Subcutaneous adipose tissue (tissue), 4 donors: ENCODE results near the gene TPO. TPM values are rescaled to one million over a fixed set of nuclear protein-coding genes. Genes with fewer than 3 reads are reported as not detected.

Experiments used
- CTCF ChIP-seq: fragments of 450-650 bp; IDR thresholded peaks from one replicate; pipeline ENCODE4 v1.5.1; 2016; ENCODE audit warnings: low read depth, mild to moderate bottlenecking, control low read depth, antibody characterized with exemption, moderate library complexity
- total RNA-seq, 4 donors: library from RNA; depleted of rRNA; stranded (reverse); fragments of >200 nt; gene quantifications; one replicate each; pipeline ENCODE4 v1.1.0, GENCODE V29; 2016

The TPO gene
- total RNA-seq, 4 donors from 2014 or later = 5.9 to 22.2 (median 15.4) TPM

DNA sequence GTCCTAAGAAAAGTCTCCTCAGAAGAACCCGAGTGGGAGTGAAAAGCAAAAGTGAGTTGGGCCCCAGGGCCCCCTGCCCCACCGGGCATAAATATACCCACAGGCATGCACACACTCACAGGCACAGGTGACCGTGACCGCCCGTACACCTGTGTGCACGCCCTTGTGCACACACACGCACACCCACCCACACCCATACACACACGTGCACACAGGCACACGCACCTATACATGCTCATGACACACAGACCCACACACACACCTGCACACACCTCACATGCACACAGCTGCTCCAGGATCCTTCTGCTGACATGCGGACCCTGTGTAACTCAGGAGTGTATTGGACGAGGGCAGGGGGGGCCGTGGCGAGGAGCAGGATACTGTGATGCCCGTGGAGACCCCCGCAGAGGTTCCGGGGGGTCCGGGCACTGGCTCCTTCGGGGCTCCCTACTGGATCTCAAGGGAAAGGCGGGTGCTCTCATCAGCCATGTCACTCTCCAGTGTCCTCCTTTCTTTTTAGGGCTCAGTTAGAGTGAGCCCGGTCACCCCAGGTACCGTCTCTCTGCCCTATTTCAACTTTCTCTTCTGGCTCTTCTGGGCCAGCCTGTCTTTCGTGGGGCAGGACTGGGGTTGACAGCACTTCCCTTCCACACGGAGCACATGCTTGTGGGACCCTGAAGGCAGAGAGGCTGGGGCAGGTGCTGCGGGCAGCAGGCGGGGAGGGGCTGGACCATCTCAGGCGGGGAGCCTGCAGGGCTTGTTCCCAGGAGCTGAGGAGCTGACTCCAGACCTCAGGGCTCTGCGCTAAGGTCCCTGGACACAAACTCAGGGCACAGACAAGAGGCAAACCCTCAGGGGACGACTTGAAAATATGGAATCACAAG lies 48.5 kb downstream of the TPO start:
- TF ChIP-seq CTCF = no peak

DNA sequence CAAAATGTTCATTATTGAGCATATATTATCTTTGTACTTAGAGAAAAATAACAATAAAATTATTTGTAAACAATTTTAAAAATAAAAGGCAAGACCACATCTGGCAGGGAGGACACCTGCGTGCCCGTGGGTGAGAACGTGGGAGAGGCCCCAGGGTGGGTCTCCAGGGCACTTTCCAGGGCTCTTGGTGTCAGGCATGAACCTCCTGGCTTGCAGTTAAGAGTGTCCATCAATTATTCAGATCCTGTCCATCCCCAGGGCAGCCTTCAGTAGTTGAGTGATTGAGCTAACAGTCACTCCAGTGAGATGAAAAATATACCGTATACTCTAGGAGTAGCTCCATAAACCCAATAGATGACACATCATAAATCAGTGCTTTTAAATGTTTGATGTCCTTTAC lies 49.7 kb downstream of the TPO start:
- no peak for TF ChIP-seq CTCF

GRCh38 chr2:1472350-1472749 lies 59.1 kb downstream of the TPO start:
- no peak for TF ChIP-seq CTCF

GRCh38 chr2:1476617-1477195 lies 63.4 kb downstream of the TPO start:
- no peak for TF ChIP-seq CTCF

DNA sequence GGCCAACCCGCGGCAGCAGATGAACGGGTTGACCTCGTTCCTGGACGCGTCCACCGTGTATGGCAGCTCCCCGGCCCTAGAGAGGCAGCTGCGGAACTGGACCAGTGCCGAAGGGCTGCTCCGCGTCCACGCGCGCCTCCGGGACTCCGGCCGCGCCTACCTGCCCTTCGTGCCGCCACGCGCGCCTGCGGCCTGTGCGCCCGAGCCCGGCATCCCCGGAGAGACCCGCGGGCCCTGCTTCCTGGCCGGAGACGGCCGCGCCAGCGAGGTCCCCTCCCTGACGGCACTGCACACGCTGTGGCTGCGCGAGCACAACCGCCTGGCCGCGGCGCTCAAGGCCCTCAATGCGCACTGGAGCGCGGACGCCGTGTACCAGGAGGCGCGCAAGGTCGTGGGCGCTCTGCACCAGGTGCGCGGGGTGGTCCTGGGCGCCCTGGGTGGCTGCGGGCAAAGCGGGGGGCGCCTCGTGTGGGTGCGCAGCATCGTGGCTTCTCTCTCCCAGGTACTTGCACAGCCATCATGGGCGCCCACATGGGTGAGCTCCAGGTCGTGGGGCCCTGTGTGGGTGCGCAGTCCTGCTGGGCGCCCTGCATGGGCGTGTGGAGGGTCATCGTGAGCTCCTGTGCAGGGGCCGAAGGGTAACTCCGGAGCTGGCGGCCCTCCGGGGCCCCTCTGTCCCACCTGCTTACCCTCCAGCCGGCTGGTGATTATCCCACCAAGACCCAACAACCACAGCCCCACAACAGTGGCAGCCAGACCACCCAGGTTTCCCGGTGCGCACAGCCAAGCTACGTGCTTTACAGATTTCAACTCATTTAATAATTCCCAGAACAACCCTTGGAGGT lies 64.2 kb downstream of the TPO start:
- no peak for TF ChIP-seq CTCF

GRCh38 chr2:1478311-1479305 lies 65.3 kb downstream of the TPO start:
- no peak for TF ChIP-seq CTCF
